H9 (cell line): ENCODE data around the gene LARGE1. TPM values are rescaled to one million over a fixed set of nuclear protein-coding genes. Genes with fewer than 3 reads are reported as not detected.

Experiments used
- DNase-seq: peaks from one replicate; pipeline ENCODE4 v3.0.0-alpha.2; 2017
- H2AFZ ChIP-seq: one replicate; pipeline ENCODE4 v1.6.1; 2013; ENCODE audit warnings: mild to moderate bottlenecking, low read length, control low read depth, moderate library complexity
- H2AK5ac ChIP-seq: 2 replicates; pipeline ENCODE4 v1.6.1; 2013; ENCODE audit warnings: low read length, control low read depth, mixed read lengths; ENCODE audit not compliant: insufficient read length
- H2BK120ac ChIP-seq: one replicate; pipeline ENCODE4 v1.6.1; 2013; ENCODE audit warnings: low read depth, mild to moderate bottlenecking, low read length, control low read depth, inconsistent platforms; ENCODE audit not compliant: poor library complexity, severe bottlenecking
- H2BK12ac ChIP-seq: 2 replicates; pipeline ENCODE4 v1.6.1; 2013; ENCODE audit warnings: low read length, control low read depth, mixed read lengths, low read depth; ENCODE audit not compliant: insufficient read length
- H2BK15ac ChIP-seq: 2 replicates; pipeline ENCODE4 v1.6.1; 2013; ENCODE audit warnings: low read depth, low read length, control low read depth
- H2BK20ac ChIP-seq: one replicate; pipeline ENCODE4 v1.6.1; 2013; ENCODE audit warnings: low read depth, mild to moderate bottlenecking, low read length, control low read depth, inconsistent platforms; ENCODE audit not compliant: poor library complexity, severe bottlenecking
- H2BK5ac ChIP-seq: 2 replicates; pipeline ENCODE4 v1.6.1; 2013; ENCODE audit warnings: low read length, control low read depth, mixed read lengths; ENCODE audit not compliant: insufficient read length
- H3K14ac ChIP-seq: 2 replicates; pipeline ENCODE4 v1.6.1; 2013; ENCODE audit warnings: low read length, control low read depth; ENCODE audit not compliant: insufficient read depth
- H3K18ac ChIP-seq: 2 replicates; pipeline ENCODE4 v1.6.1; 2013; ENCODE audit warnings: low read depth, mild to moderate bottlenecking, mixed read lengths, low read length, control low read depth; ENCODE audit not compliant: insufficient read length
- H3K23ac ChIP-seq: 2 replicates; pipeline ENCODE4 v1.6.1; 2013; ENCODE audit warnings: low read length, control low read depth, mixed read lengths, low read depth; ENCODE audit not compliant: insufficient read length
- H3K23me2 ChIP-seq: 2 replicates; pipeline ENCODE4 v1.6.1; 2013; ENCODE audit warnings: low read depth, mild to moderate bottlenecking, mixed read lengths, low read length, control low read depth; ENCODE audit not compliant: insufficient read length, poor library complexity, severe bottlenecking
- H3K27ac ChIP-seq: 2 replicates; pipeline ENCODE4 v1.5.1; 2013; ENCODE audit warnings: low read length, control low read depth, mixed read lengths, low read depth; ENCODE audit not compliant: insufficient read length
- H3K27me3 ChIP-seq: 2 replicates; pipeline ENCODE4 v1.6.1; 2013; ENCODE audit warnings: low read length, control low read depth, inconsistent platforms; ENCODE audit not compliant: insufficient read depth
- H3K4ac ChIP-seq: 2 replicates; pipeline ENCODE4 v1.6.1; 2013; ENCODE audit warnings: low read depth, mild to moderate bottlenecking, control low read depth, inconsistent platforms, low read length, moderate library complexity
- H3K4me1 ChIP-seq: 2 replicates; pipeline ENCODE4 v1.6.1; 2013; ENCODE audit warnings: low read length, control low read depth, inconsistent platforms; ENCODE audit not compliant: insufficient read depth
- H3K4me2 ChIP-seq: 2 replicates; pipeline ENCODE4 v1.6.1; 2013; ENCODE audit warnings: low read length, control low read depth, mixed read lengths; ENCODE audit not compliant: insufficient read length, insufficient read depth
- H3K56ac ChIP-seq: 2 replicates; pipeline ENCODE4 v1.6.1; 2013; ENCODE audit warnings: low read depth, mild to moderate bottlenecking, mixed read lengths, low read length, control low read depth; ENCODE audit not compliant: insufficient read length
- H3K79me1 ChIP-seq: 2 replicates; pipeline ENCODE4 v1.6.1; 2013; ENCODE audit warnings: low read depth, mild to moderate bottlenecking, moderate library complexity, low read length, control low read depth, inconsistent platforms; ENCODE audit not compliant: insufficient read depth, poor library complexity, severe bottlenecking
- H3K79me2 ChIP-seq: 2 replicates; pipeline ENCODE4 v1.6.1; 2013; ENCODE audit warnings: low read length, control low read depth, inconsistent platforms; ENCODE audit not compliant: insufficient read depth
- H3K9ac ChIP-seq: 2 replicates; pipeline ENCODE4 v1.6.1; 2013; ENCODE audit warnings: low read length, control low read depth, mixed read lengths; ENCODE audit not compliant: insufficient read length; ENCODE audit errors: extremely low read depth
- H3K9me3 ChIP-seq: one replicate; pipeline ENCODE4 v1.6.1; 2013; ENCODE audit warnings: low read depth, low read length, inconsistent platforms; ENCODE audit not compliant: control insufficient read depth
- H3T11ph ChIP-seq: one replicate; pipeline ENCODE4 v1.6.1; 2013; ENCODE audit warnings: mild to moderate bottlenecking, low read length, control low read depth, inconsistent platforms
- H4K20me1 ChIP-seq: one replicate; pipeline ENCODE4 v1.6.1; 2013; ENCODE audit not compliant: control insufficient read depth, insufficient read length, insufficient read depth
- H4K5ac ChIP-seq: 2 replicates; pipeline ENCODE4 v1.6.1; 2013; ENCODE audit warnings: low read depth, mild to moderate bottlenecking, mixed read lengths, low read length, control low read depth; ENCODE audit not compliant: insufficient read length
- H4K8ac ChIP-seq: replicated peaks from 2 replicates; pipeline ENCODE4 v1.6.1; 2013; ENCODE audit warnings: low read length, control low read depth, mixed read lengths, low read depth; ENCODE audit not compliant: insufficient read length
- H4K91ac ChIP-seq: 2 replicates; pipeline ENCODE4 v1.6.1; 2013; ENCODE audit warnings: low read depth, mild to moderate bottlenecking, moderate library complexity, mixed read lengths, low read length, control low read depth; ENCODE audit not compliant: insufficient read length
- H3K27ac Mint-ChIP-seq, 3 experiments: 2 replicates in 2 of 3; 3 replicates in 1 of 3; pipeline ENCODE4 v1.8.0; 2020 to 2021; ENCODE audit warnings: mixed read lengths in 3 of 3, mild to moderate bottlenecking in 1 of 3, moderate library complexity in 1 of 3
- H3K27me3 Mint-ChIP-seq: 2 replicates; pipeline ENCODE4 v1.8.0; 2021; ENCODE audit warnings: low read depth, mild to moderate bottlenecking, moderate library complexity, mixed read lengths
- H3K36me3 Mint-ChIP-seq, 3 experiments: 2 replicates in 2 of 3; 3 replicates in 1 of 3; pipeline ENCODE4 v1.8.0; 2020 to 2021; ENCODE audit warnings: low read depth in 3 of 3, mixed read lengths in 3 of 3; ENCODE audit not compliant: insufficient read depth in 1 of 3
- H3K4me1 Mint-ChIP-seq, 2 experiments: 2 replicates each; pipeline ENCODE4 v1.8.0; 2020; ENCODE audit warnings: mixed read lengths in 2 of 2
- H3K4me3 Mint-ChIP-seq, 2 experiments: 2 replicates in 1 of 2; 3 replicates in 1 of 2; pipeline ENCODE4 v1.8.0; 2020 to 2021; ENCODE audit warnings: mild to moderate bottlenecking in 2 of 2, mixed read lengths in 2 of 2, moderate library complexity in 1 of 2
- H3K9me3 Mint-ChIP-seq, 2 experiments: 2 replicates in 1 of 2; 3 replicates in 1 of 2; pipeline ENCODE4 v1.8.0; 2020; ENCODE audit warnings: mild to moderate bottlenecking in 2 of 2, mixed read lengths in 2 of 2, moderate library complexity in 1 of 2
- CTCF ChIP-seq: fragments of 200-600 bp; sonication (generic); conservative IDR thresholded peaks from 3 replicates; pipeline ENCODE4 v1.8.0; 2021; ENCODE audit warnings: antibody characterized with exemption, mild to moderate bottlenecking
- WGBS: extraction: QIAGEN DNeasy Blood & Tissue Kit; methylation state at CpG from one replicate; pipeline ENCODE4 v1.1.7; 2013; ENCODE audit warnings: missing lambda C conversion rate, low lambda C conversion rate, mixed read lengths; ENCODE audit not compliant: insufficient read length; ENCODE audit errors: extremely low coverage; 5-methylcytosine and 5-hydroxymethylcytosine counted together
- total RNA-seq: library from RNA; stranded (reverse); gene quantifications from 2 replicates; pipeline ENCODE4 v1.2.1, GENCODE V29; 2021

The LARGE1 gene
- total RNA-seq, 1 experiment from 2014 or later, result 43.5 TPM

- no peak overlapping the region for H4K91ac ChIP-seq
- no peak overlapping the region for H3K56ac ChIP-seq
- Mint-ChIP-seq H3K4me1 (peaks cover 10 to 13% of the 10 kb centered on the region in 2 experiments; a peak in 3 of 4 replicates), H3K36me3 (peaks cover 3 to 17% (median 9%) of the 10 kb centered on the region in 3 experiments; a peak in 5 of 7 replicates), H3K4me3 (no peak overlapping the region), H3K27ac (no peak overlapping the region), H3K9me3 (no peaks in the 10 kb centered on the region; a peak in 1 of 5 replicates), H3K27me3 (no peaks in the 10 kb centered on the region)
- no peaks in the 10 kb centered on the region for H3K79me2 ChIP-seq
- no peak overlapping the region for H3K18ac ChIP-seq
- no peak for TF ChIP-seq CTCF
- no peak overlapping the region for H2AK5ac ChIP-seq
- no CpG with 5 or more reads among the region's 7 CpGs for WGBS
- no peak overlapping the region for H3K9ac ChIP-seq
- no peaks in the 10 kb centered on the region for H3K79me1 ChIP-seq
- H4K8ac ChIP-seq, result no peak overlapping the region
- H2BK120ac ChIP-seq, result no peak overlapping the region
- H2BK15ac ChIP-seq, result no peak overlapping the region
- H3K4ac ChIP-seq, result no peak overlapping the region
- H3K4me1 ChIP-seq, result no peaks in the 10 kb centered on the region
- H3K23ac ChIP-seq, result no peak overlapping the region
- no peak overlapping the region for H2BK5ac ChIP-seq
- no peak overlapping the region for H3K14ac ChIP-seq
- H2BK12ac ChIP-seq, result no peak overlapping the region
- no peaks in the 10 kb centered on the region for H4K20me1 ChIP-seq
- H2BK20ac ChIP-seq, result no peak overlapping the region
- H3K27ac ChIP-seq, result no peak overlapping the region
- no peak for DNase-seq
- H3K9me3 ChIP-seq, result no peaks in the 10 kb centered on the region
- H2AFZ ChIP-seq, result no peak overlapping the region
- no peaks in the 10 kb centered on the region for H3K23me2 ChIP-seq
- H3K4me2 ChIP-seq, result no peak overlapping the region
- H3K27me3 ChIP-seq, result no peaks in the 10 kb centered on the region
- no peak overlapping the region for H3T11ph ChIP-seq
- no peak overlapping the region for H4K5ac ChIP-seq
These were observed 362.4 kb downstream of the LARGE1 start for GRCh38 chr22:33557836-33558235.
